CD14-positive monocyte (primary cell): Measurements from ENCODE around the gene KIF26B. TPM values are rescaled to one million over a fixed set of nuclear protein-coding genes. Genes with fewer than 3 reads are reported as not detected.

Experiments
- DNase-seq, 3 donors: peaks; one replicate each; pipeline ENCODE4 v3.0.0-alpha.2; 2011 to 2022
- H2AFZ ChIP-seq: 2 replicates; pipeline ENCODE4 v1.6.0; 2012; ENCODE audit warnings: mild to moderate bottlenecking, low read depth, low read length, inconsistent platforms; ENCODE audit not compliant: insufficient read depth, poor library complexity, severe bottlenecking
- H3K27ac ChIP-seq, 2 donors: 1 replicate in 1 of 2; 2 replicates in 1 of 2; pipeline ENCODE4 v1.5.1; 2012 to 2013; ENCODE audit warnings: low read length in 2 of 2, control low read depth in 1 of 2, inconsistent platforms in 1 of 2, low read depth in 1 of 2, mild to moderate bottlenecking in 1 of 2
- H3K27me3 ChIP-seq, 2 donors: one replicate each; pipeline versions ENCODE4 v1.6.0 to v1.6.1; 2011 to 2013; ENCODE audit warnings: low read length in 2 of 2; ENCODE audit not compliant: control insufficient read depth in 2 of 2, insufficient read depth in 2 of 2
- H3K36me3 ChIP-seq, 2 donors: replicated peaks in 1 of 2; 1 replicate in 1 of 2; 2 replicates in 1 of 2; pipeline versions ENCODE4 v1.5.1 to v1.6.1; 2012 to 2013; ENCODE audit warnings: low read length in 2 of 2, control low read depth in 1 of 2, inconsistent platforms in 1 of 2, mild to moderate bottlenecking in 1 of 2; ENCODE audit not compliant: insufficient read depth in 2 of 2, control insufficient read depth in 1 of 2
- H3K4me1 ChIP-seq, 2 donors: 1 replicate in 1 of 2; 2 replicates in 1 of 2; pipeline versions ENCODE4 v1.5.1 to v1.6.1; 2012 to 2013; ENCODE audit warnings: low read length in 2 of 2, control low read depth in 1 of 2, inconsistent platforms in 1 of 2, mild to moderate bottlenecking in 1 of 2, moderate library complexity in 1 of 2; ENCODE audit not compliant: insufficient read depth in 2 of 2, control insufficient read depth in 1 of 2
- H3K4me2 ChIP-seq: replicated peaks from 2 replicates; pipeline ENCODE3; 2012; ENCODE audit warnings: low read length, moderate library complexity, mild to moderate bottlenecking; ENCODE audit not compliant: poor library complexity, severe bottlenecking; ENCODE audit errors: extremely low read depth
- H3K4me3 ChIP-seq, 3 experiments: fragments of 200-600 bp in 1 of 3; sonication (generic) in 1 of 3; replicated peaks in 1 of 3; 1 replicate in 2 of 3; 2 replicates in 1 of 3; pipeline ENCODE4 v1.5.1; 2011 to 2013; ENCODE audit warnings: low read length in 3 of 3, mild to moderate bottlenecking in 3 of 3, control low read depth in 2 of 3, low read depth in 2 of 3, inconsistent platforms in 1 of 3, moderate library complexity in 1 of 3
- H3K79me2 ChIP-seq: 2 replicates; pipeline ENCODE4 v1.6.0; 2012; ENCODE audit warnings: mild to moderate bottlenecking, control low read depth, inconsistent platforms, low read length, moderate library complexity; ENCODE audit not compliant: insufficient read depth
- H3K9ac ChIP-seq: 2 replicates; pipeline ENCODE4 v1.6.0; 2017; ENCODE audit warnings: low read length, mild to moderate bottlenecking; ENCODE audit not compliant: insufficient read depth, poor library complexity, severe bottlenecking
- H3K9me3 ChIP-seq, 2 donors: replicated peaks in 1 of 2; 1 replicate in 1 of 2; 2 replicates in 1 of 2; pipeline versions ENCODE4 v1.5.1 to v1.6.1; 2012 to 2013; ENCODE audit warnings: low read length in 2 of 2, control low read depth in 1 of 2; ENCODE audit not compliant: control insufficient read depth in 1 of 2, insufficient read depth in 1 of 2
- H4K20me1 ChIP-seq: 2 replicates; pipeline ENCODE4 v1.6.0; 2012; ENCODE audit warnings: mild to moderate bottlenecking, low read length, control low read depth, moderate library complexity; ENCODE audit not compliant: insufficient read depth
- H3K27ac Mint-ChIP-seq, 7 donors: one replicate each; pipeline ENCODE4 v1.8.0; 2020; ENCODE audit warnings: mild to moderate bottlenecking in 7 of 7, mixed read lengths in 7 of 7, moderate library complexity in 6 of 7, inconsistent platforms in 2 of 7
- H3K27me3 Mint-ChIP-seq, 3 donors: one replicate each; pipeline ENCODE4 v1.8.0; 2021 to 2022; ENCODE audit warnings: low read depth in 3 of 3, mild to moderate bottlenecking in 3 of 3, mixed read lengths in 3 of 3, moderate library complexity in 3 of 3, inconsistent platforms in 1 of 3
- H3K36me3 Mint-ChIP-seq, 2 donors: one replicate each; pipeline ENCODE4 v1.8.0; 2020; ENCODE audit warnings: mixed read lengths in 2 of 2, inconsistent platforms in 1 of 2, mild to moderate bottlenecking in 1 of 2
- H3K4me1 Mint-ChIP-seq: one replicate; pipeline ENCODE4 v1.8.0; 2020; ENCODE audit warnings: mild to moderate bottlenecking, mixed read lengths
- H3K4me3 Mint-ChIP-seq, 2 donors: one replicate each; pipeline ENCODE4 v1.8.0; 2020; ENCODE audit warnings: mild to moderate bottlenecking in 2 of 2, mixed read lengths in 2 of 2, moderate library complexity in 1 of 2
- H3K9me3 Mint-ChIP-seq, 7 donors: one replicate each; pipeline ENCODE4 v1.8.0; 2020 to 2022; ENCODE audit warnings: mixed read lengths in 7 of 7, mild to moderate bottlenecking in 6 of 7, moderate library complexity in 6 of 7, inconsistent platforms in 2 of 7
- WGBS: methylation state at CpG from one replicate; pipeline ENCODE4 v1.1.5; 2013; ENCODE audit warnings: missing lambda C conversion rate; ENCODE audit not compliant: insufficient coverage; 5-methylcytosine and 5-hydroxymethylcytosine counted together
- intact Hi-C, 2 donors: fragments of 100-400 bp; cut with micrococcal nuclease; formaldehyde crosslinking; loops; one replicate each; pipeline versions ENCODE4 v1.15.0 to v1.15.1; 2023
- polyA plus RNA-seq, 3 donors: library from polyadenylated mRNA; depleted of rRNA in 1 of 3; unstranded in 2 of 3; stranded (reverse) in 1 of 3; fragments of 300-500 nt in 2 of 3; fragments of >200 nt in 1 of 3; fragmentation: Illumina TruSeq in 2 of 3; gene quantifications; 1 replicate in 2 of 3; 2 replicates in 1 of 3; pipeline ENCODE4 v1.2.3, GENCODE V29; 2012 to 2021
- TF ChIP-seq, protein P1 (sequence below): fragments of 200-600 bp; IDR thresholded peaks from one replicate; pipeline ENCODE4 v1.8.0; 2022; ENCODE audit warnings: antibody characterized with exemption, mild to moderate bottlenecking

The KIF26B gene
- polyA plus RNA-seq, 3 donors = 0.01 to 0.05 TPM; not detected in 1

DNA sequence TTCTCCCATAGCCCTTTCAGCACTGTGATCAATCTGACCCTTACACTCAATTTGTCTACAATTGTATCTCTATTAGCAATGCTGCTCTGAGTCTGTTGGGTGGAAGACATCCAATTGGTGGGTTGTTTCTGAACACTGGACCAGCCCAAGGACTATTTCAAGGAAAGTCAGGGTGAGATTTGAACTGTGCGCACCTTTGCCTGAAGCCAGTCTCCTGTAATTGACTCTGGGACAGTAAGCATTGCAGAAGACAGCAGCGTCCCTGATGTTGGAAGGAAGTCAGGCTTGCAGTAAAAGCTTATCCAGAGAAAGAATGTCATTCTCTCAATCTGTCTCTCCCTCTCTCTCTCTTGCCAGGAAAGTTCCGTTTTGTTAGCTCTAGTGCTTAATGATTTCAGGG is 233.9 kb downstream of the KIF26B start:
- Mint-ChIP-seq H3K27ac (no peak overlapping the region), H3K4me1 (peaks cover 4% of the 10 kb centered on the region), H3K4me3 (no peak overlapping the region), H3K27me3 (peaks cover 12 to 30% (median 13%) of the 10 kb centered on the region in 3 donors), H3K36me3 (no peaks in the 10 kb centered on the region), H3K9me3 (peaks cover 0 to 3% (median 0%) of the 10 kb centered on the region in 7 donors)
- no peaks in the 10 kb centered on the region for H4K20me1 ChIP-seq
- TF ChIP-seq, protein P1, sequence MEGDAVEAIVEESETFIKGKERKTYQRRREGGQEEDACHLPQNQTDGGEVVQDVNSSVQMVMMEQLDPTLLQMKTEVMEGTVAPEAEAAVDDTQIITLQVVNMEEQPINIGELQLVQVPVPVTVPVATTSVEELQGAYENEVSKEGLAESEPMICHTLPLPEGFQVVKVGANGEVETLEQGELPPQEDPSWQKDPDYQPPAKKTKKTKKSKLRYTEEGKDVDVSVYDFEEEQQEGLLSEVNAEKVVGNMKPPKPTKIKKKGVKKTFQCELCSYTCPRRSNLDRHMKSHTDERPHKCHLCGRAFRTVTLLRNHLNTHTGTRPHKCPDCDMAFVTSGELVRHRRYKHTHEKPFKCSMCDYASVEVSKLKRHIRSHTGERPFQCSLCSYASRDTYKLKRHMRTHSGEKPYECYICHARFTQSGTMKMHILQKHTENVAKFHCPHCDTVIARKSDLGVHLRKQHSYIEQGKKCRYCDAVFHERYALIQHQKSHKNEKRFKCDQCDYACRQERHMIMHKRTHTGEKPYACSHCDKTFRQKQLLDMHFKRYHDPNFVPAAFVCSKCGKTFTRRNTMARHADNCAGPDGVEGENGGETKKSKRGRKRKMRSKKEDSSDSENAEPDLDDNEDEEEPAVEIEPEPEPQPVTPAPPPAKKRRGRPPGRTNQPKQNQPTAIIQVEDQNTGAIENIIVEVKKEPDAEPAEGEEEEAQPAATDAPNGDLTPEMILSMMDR = no peak
- no peak overlapping the region for H3K27ac ChIP-seq
- no peak overlapping the region for H3K9ac ChIP-seq
- H3K4me3 ChIP-seq = no peak overlapping the region
- intact Hi-C loops = no loop called here
- no peak overlapping the region for H2AFZ ChIP-seq
- H3K4me1 ChIP-seq = no peaks in the 10 kb centered on the region
- no peaks in the 10 kb centered on the region for H3K36me3 ChIP-seq
- no peak overlapping the region for H3K4me2 ChIP-seq
- 95% methylated on average over 2 of the region's 3 CpGs for WGBS
- DNase-seq = no peak
- no peaks in the 10 kb centered on the region for H3K79me2 ChIP-seq
- peaks cover 2 to 5% of the 10 kb centered on the region in 2 donors for H3K27me3 ChIP-seq
- no peaks in the 10 kb centered on the region for H3K9me3 ChIP-seq

DNA sequence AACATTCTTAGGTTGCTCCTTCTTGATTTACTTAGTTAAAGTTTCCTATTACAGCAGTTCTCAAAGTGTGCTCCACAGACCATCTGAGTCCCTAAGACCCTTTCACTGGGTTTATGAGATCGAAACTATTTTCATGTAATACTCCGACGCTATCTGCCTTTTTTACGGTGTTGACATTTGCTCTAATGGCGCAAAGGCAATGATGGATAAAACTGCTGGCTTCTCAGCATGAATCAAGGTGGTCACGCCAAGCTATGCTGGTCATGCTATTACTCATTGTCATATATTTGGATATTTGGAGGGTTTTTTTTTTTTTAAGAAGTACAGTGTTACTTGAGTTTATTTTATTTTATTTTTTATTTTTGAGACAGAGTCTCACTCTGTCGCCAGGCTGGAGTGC is 235.1 kb downstream of the KIF26B start:
- Mint-ChIP-seq H3K27me3 (peaks cover 10 to 24% (median 11%) of the 10 kb centered on the region in 3 donors), H3K4me3 (no peak overlapping the region), H3K27ac (no peak overlapping the region), H3K4me1 (peaks cover 4% of the 10 kb centered on the region), H3K9me3 (peaks cover 0 to 3% (median 0%) of the 10 kb centered on the region in 7 donors), H3K36me3 (no peaks in the 10 kb centered on the region)
- H3K27ac ChIP-seq = no peak overlapping the region
- no peak for DNase-seq
- no peaks in the 10 kb centered on the region for H3K4me1 ChIP-seq
- H3K36me3 ChIP-seq = no peaks in the 10 kb centered on the region
- H3K9me3 ChIP-seq = no peaks in the 10 kb centered on the region
- no peaks in the 10 kb centered on the region for H3K79me2 ChIP-seq
- peaks cover 0 to 3% of the 10 kb centered on the region in 2 donors for H3K27me3 ChIP-seq
- H3K4me3 ChIP-seq = no peak overlapping the region
- intact Hi-C loops = no loop called here
- no peak overlapping the region for H3K9ac ChIP-seq
- H4K20me1 ChIP-seq = no peaks in the 10 kb centered on the region
- TF ChIP-seq, protein P1 = no peak
- 100% methylated on average over 6 of the region's 7 CpGs for WGBS
- no peak overlapping the region for H3K4me2 ChIP-seq
- H2AFZ ChIP-seq = no peak overlapping the region
